ENCODE results near the gene CAT. TPM values are rescaled to one million over a fixed set of nuclear protein-coding genes. Genes with fewer than 3 reads are reported as not detected.

Gene CAT
- total and polyA plus RNA-seq, 9 of the 15 experiments (the other 6 are each of a cell fraction or from before 2014, with no cell fraction given) = 86.7 to 183 (median 114) TPM

GRCh38 chr11:34441814-34442213 is 3.1 kb downstream of the CAT start:
- intact Hi-C loops (cut with micrococcal nuclease) = no loop called here
- CTCF ChIA-PET (ENCODE audit: low intra/inter-chr PET ratio) = no interaction called here
- no peak overlapping the region for H3K27ac ChIP-seq (ENCODE audit: extremely low read depth, low read depth, low read length)

GRCh38 chr11:34443136-34443535 is 4.4 kb downstream of the CAT start:
- no peaks in the 10 kb centered on the region for H3K9me3 ChIP-seq (replicated peaks; ENCODE audit: control insufficient read depth, insufficient read depth, low read depth, low read length)
- H3K9me1 ChIP-seq (ENCODE audit: control insufficient read depth, insufficient read depth, low read length) = no peaks in the 10 kb centered on the region
- BruUV-seq (replicated peaks) = no TSS peak
- TF ChIP-seq ZNF668 (CRISPR knock-in tag; IDR thresholded peaks at IDR 0.05) (no peak), ZNF766 (CRISPR knock-in tag; conservative IDR thresholded peaks at IDR 0.05) (no peak), RNF219 (CRISPR knock-in tag; IDR thresholded peaks at IDR 0.05) (no peak), L3MBTL2 (IDR thresholded peaks at IDR 0.05) (no peak), ZC3H8 (IDR thresholded peaks at IDR 0.05) (no peak), FOS (IDR thresholded peaks at IDR 0.05; ENCODE audit: extremely low read depth, insufficient read length) (no peak)
- CTCF ChIA-PET (ENCODE audit: low intra/inter-chr PET ratio) = no interaction called here
- H4K20me1 ChIP-seq (replicated peaks; ENCODE audit: control insufficient read depth, insufficient read depth, low read length) = no peaks in the 10 kb centered on the region
- POLR2A ChIA-PET = interaction anchor here (1.4 kb wide), 1 partner anchor 9 kb away, joined by 3 read pairs; no protein-coding TSS in a partner anchor
- peaks cover 24% of the 10 kb centered on the region for H3K36me3 ChIP-seq (ENCODE audit: control insufficient read depth, insufficient read depth, low read length)
- in situ Hi-C loops (cut with MboI) (no loop called here), intact Hi-C loops (cut with micrococcal nuclease) (no loop called here)
- no peak overlapping the region; the same call in 1 of the 2 replicates for H3K4me2 ChIP-seq (ENCODE audit: insufficient read depth, low read length)
- 84% methylated on average over 3 of the region's 3 CpGs for WGBS (ENCODE audit: insufficient coverage, low coverage, missing lambda C conversion rate)
- FAIRE-seq (no peak), DNase-seq (ENCODE audit: extremely low read depth in 1 of 4, low spot score in 3 of 4) (no peak), ATAC-seq (no peak)
- no peak overlapping the region for H3K4me3 ChIP-seq
- peaks cover 90% of the 10 kb centered on the region for H3K79me2 ChIP-seq (ENCODE audit: control insufficient read depth, insufficient read depth, low read length)
- no peak overlapping the region for H3K9ac ChIP-seq (ENCODE audit: insufficient read depth in 1 of 2, low read depth in 2 of 2, low read length in 2 of 2)
- H3K27me3 ChIP-seq (ENCODE audit: control insufficient read depth in 2 of 2, insufficient read depth in 2 of 2, low read length in 2 of 2) = no peaks in the 10 kb centered on the region
- peaks cover 7 to 28% of the 10 kb centered on the region in 2 experiments; a peak in 4 of 5 replicates for H3K4me1 ChIP-seq (replicated peaks in 1 of 2; ENCODE audit: control insufficient read depth in 2 of 2, insufficient read depth in 2 of 2, low read length in 2 of 2)
- no peak overlapping the region for H2AFZ ChIP-seq (ENCODE audit: low read depth, low read length)
- no peak overlapping the region for H3K27ac ChIP-seq (ENCODE audit: extremely low read depth, low read depth, low read length)

More at GRCh38 chr11:34441814-34442213, 3.1 kb downstream of the CAT start:
- no peak for FAIRE-seq
- peaks cover 7 to 26% of the 10 kb centered on the region in 2 experiments; a peak in 4 of 5 replicates for H3K4me1 ChIP-seq (replicated peaks in 1 of 2; ENCODE audit: control insufficient read depth in 2 of 2, insufficient read depth in 2 of 2, low read length in 2 of 2)
- no peak overlapping the region for H3K4me2 ChIP-seq (ENCODE audit: insufficient read depth, low read length)
- H3K36me3 ChIP-seq (ENCODE audit: control insufficient read depth, insufficient read depth, low read length) = peaks cover 19% of the 10 kb centered on the region
- no peak overlapping the region for H3K9ac ChIP-seq (ENCODE audit: insufficient read depth in 1 of 2, low read depth in 2 of 2, low read length in 2 of 2)
- H2AFZ ChIP-seq (ENCODE audit: low read depth, low read length) = no peak overlapping the region
- POLR2A ChIA-PET = interaction anchor here (0.9 to 1.4 kb wide), 2 partner anchors 11 to 14 kb away, joined by 3 read pairs; no protein-coding TSS in a partner anchor
- TF ChIP-seq POLR2H (tag; IDR thresholded peaks at IDR 0.05; ENCODE audit: low read depth) (no peak), TRIM24 (IDR thresholded peaks at IDR 0.05) (no peak)
- ATAC-seq = no peak
- no TSS peak for BruUV-seq (replicated peaks)
- in situ Hi-C loops (cut with MboI) = no loop called here
- DNase-seq (ENCODE audit: extremely low read depth in 1 of 4, low spot score in 3 of 4) = no peak
- H3K4me3 ChIP-seq = no peak overlapping the region
- no peaks in the 10 kb centered on the region for H4K20me1 ChIP-seq (replicated peaks; ENCODE audit: control insufficient read depth, insufficient read depth, low read length)
- no peaks in the 10 kb centered on the region for H3K27me3 ChIP-seq (ENCODE audit: control insufficient read depth in 2 of 2, insufficient read depth in 2 of 2, low read length in 2 of 2)
- no peaks in the 10 kb centered on the region for H3K9me1 ChIP-seq (ENCODE audit: control insufficient read depth, insufficient read depth, low read length)
- H3K9me3 ChIP-seq (replicated peaks; ENCODE audit: control insufficient read depth, insufficient read depth, low read depth, low read length) = no peaks in the 10 kb centered on the region
- H3K79me2 ChIP-seq (ENCODE audit: control insufficient read depth, insufficient read depth, low read length) = peaks cover 77% of the 10 kb centered on the region
